NAMALWA (cell line): ENCODE measurements around the gene TEDC2.
"Not testable (repeated sequence)": the region's sequence is repeated elsewhere in the genome, so short reads cannot be mapped to it uniquely, and the experiment has no call there.

Experiments used
- DNase-seq: peaks from one replicate; pipeline ENCODE4 v3.0.0-alpha.2; 2015; ENCODE audit warnings: low spot score

TEDC2 gene

GRCh38 chr16:2459647-2460390 is at the start of gene TEDC2:
Gene TEDC2, plus strand, starts transcription at chr16:2460109. Its CDS starts 36 bp downstream, at chr16:2460145.
- peak; percentile 97 for DNase-seq

GRCh38 chr16:2415085-2415484 is 44.8 kb upstream of the TEDC2 start:
- DNase-seq: no peak

- DNase-seq: no peak
These were observed 39.9 kb upstream of the TEDC2 start for GRCh38 chr16:2420035-2420434.

GRCh38 chr16:2422123-2422867 is 37.6 kb upstream of the TEDC2 start:
- DNase-seq: no peak

- no peak for DNase-seq
These were observed 35.6 kb upstream of the TEDC2 start for GRCh38 chr16:2424061-2425007.

GRCh38 chr16:2425008-2425518 is 34.8 kb upstream of the TEDC2 start:
- DNase-seq: no peak

- no peak for DNase-seq
These were observed 34.0 kb upstream of the TEDC2 start for GRCh38 chr16:2425825-2426430.

- no peak for DNase-seq
These were observed 33.0 kb upstream of the TEDC2 start for GRCh38 chr16:2426941-2427361.

- no peak for DNase-seq
These were observed 32.4 kb upstream of the TEDC2 start for GRCh38 chr16:2427526-2427925.

- DNase-seq: no peak
These were observed 31.7 kb upstream of the TEDC2 start for GRCh38 chr16:2428051-2428783.

- no peak for DNase-seq
These were observed 31.2 kb upstream of the TEDC2 start for GRCh38 chr16:2428784-2429033.

- peak; percentile 96 for DNase-seq
These were observed 30.7 kb upstream of the TEDC2 start, which contains the start of gene CCNF for GRCh38 chr16:2429034-2429770. Gene CCNF, plus strand, starts transcription at chr16:2429447. Its CDS starts 35 bp downstream, at chr16:2429482.

GRCh38 chr16:2429771-2430663 is 29.9 kb upstream of the TEDC2 start:
- peak; percentile 70 for DNase-seq

- no peak for DNase-seq
These were observed 27.6 kb upstream of the TEDC2 start for GRCh38 chr16:2432286-2432685.

GRCh38 chr16:2432801-2433505 is 27.0 kb upstream of the TEDC2 start:
- DNase-seq: no peak

- DNase-seq: not testable (repeated sequence)
These were observed 24.7 kb upstream of the TEDC2 start for GRCh38 chr16:2435236-2435635.

GRCh38 chr16:2436110-2436509 is 23.8 kb upstream of the TEDC2 start:
- DNase-seq: no peak

- no peak for DNase-seq
These were observed 22.7 kb upstream of the TEDC2 start for GRCh38 chr16:2437032-2437790.
